Epithelial cell of proximal tubule (primary cell): ENCODE measurements around the gene ELFN1. TPM values are rescaled to one million over a fixed set of nuclear protein-coding genes. Genes with fewer than 3 reads are reported as not detected.

Experiments used
- DNase-seq: peaks from one replicate; pipeline ENCODE4 v3.0.0-alpha.2; 2011; ENCODE audit warnings: low read depth
- H3K4me3 ChIP-seq: 2 replicates; pipeline ENCODE4 v1.5.1; 2011; ENCODE audit warnings: low read depth, mild to moderate bottlenecking, low read length
- total RNA-seq: library from RNA; depleted of rRNA; stranded (reverse); fragments of >200 nt; gene quantifications from 2 replicates; pipeline ENCODE4 v1.2.3, GENCODE V29; 2015
- TF ChIP-seq, protein P1 (sequence below): conservative IDR thresholded peaks from 2 replicates; pipeline ENCODE4 v1.5.1; 2012; ENCODE audit warnings: low read depth, mild to moderate bottlenecking, low read length

ELFN1 gene
- total RNA-seq, 1 donor from 2014 or later: 0.23 TPM

DNA sequence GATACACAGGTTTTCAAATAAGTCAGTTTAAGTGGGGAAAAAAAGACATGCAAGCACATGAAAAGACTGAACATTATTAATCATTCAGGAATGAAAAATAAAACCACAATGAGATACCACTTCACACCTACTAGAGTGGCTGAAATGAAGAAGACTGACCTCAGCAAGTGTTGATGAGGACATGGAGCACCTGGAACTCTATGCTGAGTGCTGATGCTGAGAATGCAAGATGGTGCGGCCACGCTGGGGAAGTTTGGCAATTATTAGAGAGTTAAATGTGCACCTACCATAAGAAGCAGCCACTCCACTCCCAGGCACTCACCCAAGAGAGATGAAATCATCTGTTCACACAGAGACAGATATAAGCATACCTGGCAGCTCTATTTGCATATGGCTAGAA lies 32.9 kb upstream of the ELFN1 start:
- TF ChIP-seq, protein P1, sequence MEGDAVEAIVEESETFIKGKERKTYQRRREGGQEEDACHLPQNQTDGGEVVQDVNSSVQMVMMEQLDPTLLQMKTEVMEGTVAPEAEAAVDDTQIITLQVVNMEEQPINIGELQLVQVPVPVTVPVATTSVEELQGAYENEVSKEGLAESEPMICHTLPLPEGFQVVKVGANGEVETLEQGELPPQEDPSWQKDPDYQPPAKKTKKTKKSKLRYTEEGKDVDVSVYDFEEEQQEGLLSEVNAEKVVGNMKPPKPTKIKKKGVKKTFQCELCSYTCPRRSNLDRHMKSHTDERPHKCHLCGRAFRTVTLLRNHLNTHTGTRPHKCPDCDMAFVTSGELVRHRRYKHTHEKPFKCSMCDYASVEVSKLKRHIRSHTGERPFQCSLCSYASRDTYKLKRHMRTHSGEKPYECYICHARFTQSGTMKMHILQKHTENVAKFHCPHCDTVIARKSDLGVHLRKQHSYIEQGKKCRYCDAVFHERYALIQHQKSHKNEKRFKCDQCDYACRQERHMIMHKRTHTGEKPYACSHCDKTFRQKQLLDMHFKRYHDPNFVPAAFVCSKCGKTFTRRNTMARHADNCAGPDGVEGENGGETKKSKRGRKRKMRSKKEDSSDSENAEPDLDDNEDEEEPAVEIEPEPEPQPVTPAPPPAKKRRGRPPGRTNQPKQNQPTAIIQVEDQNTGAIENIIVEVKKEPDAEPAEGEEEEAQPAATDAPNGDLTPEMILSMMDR: no peak
- H3K4me3 ChIP-seq: no peak overlapping the region
- DNase-seq: no peak

DNA sequence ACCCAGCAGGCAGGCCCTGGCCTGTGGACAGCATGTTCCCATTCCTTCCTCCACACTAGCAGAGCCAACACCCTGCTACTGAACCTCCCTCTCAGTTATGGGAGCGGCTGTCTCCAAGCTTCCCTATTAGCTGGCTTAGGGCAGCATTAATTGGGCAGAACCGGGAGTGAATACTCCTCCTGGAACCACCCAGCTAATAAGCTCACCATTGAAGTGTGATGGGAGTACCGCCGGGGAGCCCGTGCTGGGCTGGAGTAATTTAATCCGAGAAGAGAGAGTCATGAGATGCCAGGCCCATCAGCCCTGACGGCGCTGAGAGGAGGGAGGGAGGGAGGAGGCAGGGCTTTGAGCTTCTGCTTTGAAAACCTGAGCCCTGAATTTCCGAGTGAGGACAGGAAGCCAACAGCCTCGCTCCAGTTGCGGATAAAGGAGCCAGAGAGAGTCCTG lies 31.8 kb upstream of the ELFN1 start:
- no peak overlapping the region for H3K4me3 ChIP-seq
- no peak for DNase-seq
- TF ChIP-seq, protein P1: no peak

DNA sequence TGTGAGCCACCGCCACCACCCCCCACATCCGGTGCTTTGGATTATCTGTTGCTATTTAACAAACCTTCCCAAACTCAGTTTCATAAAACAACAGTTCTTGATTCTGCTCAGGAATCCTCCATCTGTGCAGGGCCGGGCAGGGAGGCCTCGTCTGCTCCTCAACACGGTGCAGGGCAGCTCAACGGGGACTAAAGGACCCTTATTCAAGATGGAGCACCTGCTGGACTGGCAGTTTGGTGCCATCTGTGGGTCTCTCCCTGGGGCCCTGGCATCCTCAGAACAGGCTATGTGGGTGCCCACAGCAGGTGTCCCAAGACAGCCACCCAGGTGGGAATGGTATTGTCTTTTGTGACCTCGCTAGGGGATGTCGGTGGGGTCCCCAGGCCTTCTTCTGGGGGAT lies 31.0 kb upstream of the ELFN1 start:
- H3K4me3 ChIP-seq: no peak overlapping the region
- TF ChIP-seq, protein P1: no peak

DNA sequence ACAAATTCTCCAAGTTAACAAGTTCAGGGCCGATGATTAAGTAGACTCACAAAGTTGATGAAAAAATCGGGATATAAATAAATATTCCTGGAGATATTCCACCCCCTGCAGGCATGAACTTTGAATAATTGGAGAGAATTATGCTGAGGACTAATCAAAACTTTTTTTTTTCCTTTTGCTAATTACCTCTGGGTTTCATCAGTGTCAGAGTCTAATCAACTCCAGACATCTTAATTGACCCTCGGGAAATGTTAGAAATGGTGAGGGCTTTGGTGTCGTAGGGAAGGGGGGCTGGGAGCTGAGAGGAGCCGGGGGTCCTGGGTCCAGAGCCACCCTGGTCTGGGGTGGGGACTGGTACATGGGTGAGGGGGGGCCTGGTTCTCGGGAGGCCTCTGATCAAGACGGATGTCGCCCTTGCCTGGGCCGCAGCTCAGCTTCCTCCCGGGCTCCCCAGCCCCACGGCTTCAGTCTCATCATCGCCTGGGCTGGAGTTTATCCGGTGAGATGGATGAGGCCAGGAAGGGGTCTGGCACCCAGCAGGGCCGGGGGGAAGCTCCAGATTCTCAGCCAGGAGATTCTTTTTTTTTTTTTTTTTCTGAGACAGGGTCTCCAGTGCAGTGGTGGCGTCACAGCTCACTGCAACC lies 30.4 kb upstream of the ELFN1 start:
- DNase-seq: no peak
- TF ChIP-seq, protein P1: no peak
- no peak overlapping the region for H3K4me3 ChIP-seq

More for the DNA sequence above, 31.0 kb upstream of the ELFN1 start:
- DNase-seq: no peak

DNA sequence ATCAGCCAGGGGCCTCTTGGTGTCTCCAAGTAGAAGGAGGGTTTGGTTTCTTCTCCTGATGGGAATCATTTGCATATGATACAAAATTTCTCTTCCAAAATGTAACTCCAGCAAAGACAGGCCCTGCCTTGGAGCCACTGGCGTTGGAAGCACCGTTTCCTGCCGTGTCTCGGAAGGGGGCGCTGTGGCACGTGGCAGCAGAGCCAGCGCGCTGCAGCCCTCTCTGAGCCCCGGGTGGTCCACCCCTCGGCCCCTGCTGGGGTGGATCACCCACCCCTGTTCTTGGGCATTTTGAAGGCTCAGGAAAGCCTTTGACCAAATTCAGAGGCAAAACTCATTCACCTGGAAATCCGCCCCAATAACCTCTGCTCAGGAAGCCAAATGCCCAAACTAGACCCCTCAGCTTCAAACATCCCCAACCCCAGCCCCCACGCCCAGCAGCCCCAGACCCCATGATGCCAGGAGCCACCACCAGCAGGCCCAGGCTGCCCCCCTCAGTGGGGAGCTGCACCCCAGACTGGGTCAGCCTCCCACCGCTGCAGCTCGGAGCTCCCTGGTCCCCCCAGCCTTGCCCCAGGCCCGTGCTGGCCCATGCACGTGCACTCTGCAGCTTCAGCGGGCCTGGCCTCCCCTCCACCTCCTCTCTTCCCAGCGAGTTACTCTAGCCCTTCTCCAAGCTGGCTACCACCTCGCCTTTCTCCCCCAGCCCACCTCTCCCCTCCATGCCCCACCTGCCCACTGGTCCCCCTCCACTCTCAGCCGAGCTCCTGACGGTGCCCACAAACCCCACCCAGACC lies 29.5 kb upstream of the ELFN1 start:
- DNase-seq: no peak
- H3K4me3 ChIP-seq: no peak overlapping the region
- TF ChIP-seq, protein P1: no peak

DNA sequence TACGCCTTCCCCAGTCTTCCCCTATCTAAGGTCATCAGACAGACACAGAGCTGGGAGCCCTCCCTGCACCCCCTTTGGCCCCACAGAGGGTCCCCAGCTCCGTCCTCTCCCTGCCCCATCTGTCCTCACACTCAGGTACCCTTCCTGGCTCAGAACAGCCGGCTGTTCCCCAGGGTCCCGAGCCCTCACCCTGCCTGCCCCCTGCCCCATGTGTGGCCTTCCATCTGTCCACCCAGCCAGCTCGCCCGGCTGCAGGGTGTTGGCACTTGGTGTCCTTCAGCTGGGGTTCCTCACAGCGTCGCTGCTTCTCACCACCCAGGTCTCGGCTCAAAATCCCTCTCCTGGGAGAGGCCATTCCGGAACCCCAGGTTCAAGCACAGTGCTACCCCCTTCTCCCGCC lies 28.9 kb upstream of the ELFN1 start:
- TF ChIP-seq, protein P1: no peak
- no peak for DNase-seq
- H3K4me3 ChIP-seq: no peak overlapping the region
